IMR-90 (cell line): ENCODE data around the gene NDUFB3. TPM values are rescaled to one million over a fixed set of nuclear protein-coding genes. Genes with fewer than 3 reads are reported as not detected.
A peak's percentile ranks its signal among the peaks of the same experiment; 100 is the strongest.

Experiments
- ATAC-seq: fragments of 200-7000 bp; cut with Tn5 transposase; 2 replicates; pipeline ENCODE4 v1.9.1; 2020; ENCODE audit warnings: low read depth, mild to moderate bottlenecking, moderate library complexity
- BruUV-seq: library from RNA; stranded (reverse); fragments of 400-500 nt; replicated peaks from 2 replicates; lab custom pipeline; 2021; lab: Mats Ljungman, UMichigan
- CTCF ChIA-PET: fragments of 300-600 bp; formaldehyde crosslinking; extraction: SDS; loops from one replicate; lab custom pipeline; 2021; ENCODE audit warnings: antibody characterized with exemption; lab: Yijun Ruan, JAX
- POLR2A ChIA-PET: fragments of 300-600 bp; sonication (Branson Sonifier 250); formaldehyde crosslinking; loops from one replicate; lab custom pipeline; 2022; ENCODE audit warnings: antibody characterized with exemption; ENCODE audit not compliant: unreplicated experiment; lab: Charles Lee
- DNase-seq: peaks from one replicate; pipeline ENCODE4 v3.0.0; 2013
- H2AFZ ChIP-seq: replicated peaks from 2 replicates; pipeline ENCODE3; 2013; ENCODE audit warnings: low read length, mild to moderate bottlenecking; ENCODE audit not compliant: poor library complexity
- H2AK5ac ChIP-seq: 2 replicates; pipeline ENCODE4 v1.6.1; 2013; ENCODE audit warnings: low read depth, low read length, inconsistent platforms
- H2AK9ac ChIP-seq: replicated peaks from 2 replicates; pipeline ENCODE3; 2013; ENCODE audit warnings: mild to moderate bottlenecking, low read depth, low read length, moderate library complexity; ENCODE audit not compliant: poor library complexity
- H2BK120ac ChIP-seq: 2 replicates; pipeline ENCODE4 v1.6.1; 2013; ENCODE audit warnings: low read depth, low read length, inconsistent platforms
- H2BK15ac ChIP-seq: 3 replicates; pipeline ENCODE4 v1.6.1; 2013; ENCODE audit warnings: low read depth, low read length, inconsistent platforms
- H2BK20ac ChIP-seq: 2 replicates; pipeline ENCODE4 v1.6.1; 2013; ENCODE audit warnings: low read depth, mild to moderate bottlenecking, inconsistent platforms, low read length, moderate library complexity
- H2BK5ac ChIP-seq: 2 replicates; pipeline ENCODE4 v1.6.1; 2013; ENCODE audit warnings: mild to moderate bottlenecking, low read depth, low read length, inconsistent platforms; ENCODE audit not compliant: poor library complexity, severe bottlenecking
- H3K14ac ChIP-seq: replicated peaks from 2 replicates; pipeline ENCODE4 v1.6.1; 2013; ENCODE audit warnings: low read depth, low read length, inconsistent platforms
- H3K18ac ChIP-seq: 2 replicates; pipeline ENCODE4 v1.6.1; 2013; ENCODE audit warnings: low read depth, low read length, control low read depth
- H3K23ac ChIP-seq: 2 replicates; pipeline ENCODE4 v1.6.1; 2013; ENCODE audit warnings: low read depth, low read length, inconsistent platforms
- H3K27ac ChIP-seq: 2 replicates; pipeline ENCODE4 v1.5.1; 2013; ENCODE audit warnings: mild to moderate bottlenecking, control low read depth, low read length; ENCODE audit not compliant: insufficient read depth
- H3K27me3 ChIP-seq: 2 replicates; pipeline ENCODE4 v1.6.1; 2013; ENCODE audit warnings: low read length; ENCODE audit not compliant: control insufficient read depth, insufficient read depth
- H3K36me3 ChIP-seq: 2 replicates; pipeline ENCODE4 v1.6.1; 2013; ENCODE audit warnings: low read length, mixed read lengths; ENCODE audit not compliant: control insufficient read depth, insufficient read depth
- H3K4ac ChIP-seq: 2 replicates; pipeline ENCODE4 v1.6.1; 2013; ENCODE audit warnings: low read depth, low read length, inconsistent platforms
- H3K4me1 ChIP-seq: 2 replicates; pipeline ENCODE4 v1.6.1; 2013; ENCODE audit warnings: low read length, mixed read lengths; ENCODE audit not compliant: control insufficient read depth, insufficient read depth
- H3K4me2 ChIP-seq: 2 replicates; pipeline ENCODE4 v1.6.1; 2013; ENCODE audit warnings: low read depth, mild to moderate bottlenecking, control low read depth, low read length, moderate library complexity
- H3K4me3 ChIP-seq: 2 replicates; pipeline ENCODE4 v1.5.1; 2013; ENCODE audit warnings: low read depth, mild to moderate bottlenecking, control low read depth, low read length, moderate library complexity; ENCODE audit not compliant: insufficient read depth
- H3K56ac ChIP-seq: 2 replicates; pipeline ENCODE4 v1.6.1; 2013; ENCODE audit warnings: low read length, inconsistent platforms; ENCODE audit not compliant: insufficient read depth; ENCODE audit errors: extremely low read depth
- H3K79me1 ChIP-seq, 2 experiments: 2 replicates each; pipeline ENCODE4 v1.6.1; 2013; ENCODE audit warnings: low read length in 2 of 2, inconsistent platforms in 1 of 2, low read depth in 1 of 2
- H3K9ac ChIP-seq: 2 replicates; pipeline ENCODE4 v1.6.1; 2013; ENCODE audit warnings: low read depth, low read length, control low read depth
- H3K9me1 ChIP-seq: 2 replicates; pipeline ENCODE4 v1.6.1; 2013; ENCODE audit warnings: low read length, inconsistent platforms; ENCODE audit not compliant: insufficient read depth
- H3K9me3 ChIP-seq: 2 replicates; pipeline ENCODE4 v1.6.1; 2013; ENCODE audit warnings: low read length; ENCODE audit not compliant: control insufficient read depth, insufficient read depth
- H4K20me1 ChIP-seq: 2 replicates; pipeline ENCODE4 v1.6.1; 2013; ENCODE audit warnings: low read length, inconsistent platforms; ENCODE audit not compliant: insufficient read depth
- H4K5ac ChIP-seq: 2 replicates; pipeline ENCODE4 v1.6.1; 2013; ENCODE audit warnings: mild to moderate bottlenecking, low read depth, low read length, control low read depth
- H4K8ac ChIP-seq, 2 experiments: 2 replicates each; pipeline ENCODE4 v1.6.1; 2013; ENCODE audit warnings: low read depth in 2 of 2, low read length in 2 of 2, control low read depth in 1 of 2, inconsistent platforms in 1 of 2
- H4K91ac ChIP-seq: 2 replicates; pipeline ENCODE4 v1.6.1; 2013; ENCODE audit warnings: low read depth, low read length, inconsistent platforms; ENCODE audit not compliant: insufficient read depth
- CEBPB ChIP-seq: IDR thresholded peaks from 2 replicates; pipeline ENCODE4 v1.6.1; 2012; ENCODE audit warnings: low read depth, low read length, improper control_type of control experiment
- ELK1 ChIP-seq: fragments of 150-350 bp; IDR thresholded peaks from 2 replicates; pipeline ENCODE4 v1.6.1; 2016; ENCODE audit warnings: low read depth, mild to moderate bottlenecking, low read length, moderate library complexity, borderline replicate concordance
- FOS ChIP-seq: fragments of 150-350 bp; IDR thresholded peaks from 2 replicates; pipeline ENCODE4 v1.6.1; 2016; ENCODE audit warnings: low read depth, low read length
- MAFK ChIP-seq: IDR thresholded peaks from 2 replicates; pipeline ENCODE4 v1.6.1; 2012; ENCODE audit warnings: low read depth, low read length, improper control_type of control experiment
- MAZ ChIP-seq: IDR thresholded peaks from 2 replicates; pipeline ENCODE4 v1.6.1; 2012; ENCODE audit warnings: low read depth, mild to moderate bottlenecking, low read length, improper control_type of control experiment, moderate library complexity, borderline replicate concordance
- MXI1 ChIP-seq: IDR thresholded peaks from 2 replicates; pipeline ENCODE4 v1.6.1; 2012; ENCODE audit warnings: low read depth, mild to moderate bottlenecking, low read length, moderate library complexity, borderline replicate concordance
- NFE2L2 ChIP-seq: fragments of 150-350 bp; IDR thresholded peaks from 2 replicates; pipeline ENCODE4 v1.6.1; 2016; ENCODE audit warnings: low read depth, mild to moderate bottlenecking, low read length
- POLR2A ChIP-seq: IDR thresholded peaks from 2 replicates; pipeline ENCODE4 v1.6.1; 2012; ENCODE audit warnings: mild to moderate bottlenecking, low read depth, low read length
- SMC3 ChIP-seq: fragments of 150-350 bp; IDR thresholded peaks from 2 replicates; pipeline ENCODE4 v1.6.1; 2016; ENCODE audit warnings: low read depth, mild to moderate bottlenecking, antibody characterized with exemption, low read length, moderate library complexity
- WGBS, 2 experiments: methylation state at CpG; one replicate each; pipeline versions ENCODE4 v1.1.5 to v1.1.7; 2013; ENCODE audit warnings: missing lambda C conversion rate in 2 of 2; ENCODE audit not compliant: insufficient read length in 1 of 2; ENCODE audit errors: extremely low coverage in 2 of 2; 5-methylcytosine and 5-hydroxymethylcytosine counted together
- dilution Hi-C: fragments of 300-500 bp; cut with HindIII; formaldehyde crosslinking; loops from one replicate; pipeline ENCODE4 v1.14.3; 2018; ENCODE audit warnings: low sequenced_read_pairs; ENCODE audit not compliant: unreplicated experiment
- in situ Hi-C: fragments of 300-500 bp; cut with MboI; formaldehyde crosslinking; loops from 3 replicates; pipeline ENCODE4 v1.14.3; 2019; ENCODE audit warnings: low sequenced_read_pairs, inconsistent platforms, mixed read lengths
- intact Hi-C: fragments of 100-400 bp; cut with micrococcal nuclease; formaldehyde crosslinking; loops from 2 replicates; pipeline ENCODE4 v1.10.0; 2022
- polyA plus RNA-seq, 3 experiments: library from polyadenylated mRNA; depleted of rRNA; stranded (reverse); fragments of >200 nt; gene quantifications; 2 replicates each; pipeline ENCODE4 v1.2.3, GENCODE V29; 2012; ENCODE audit warnings: low replicate concordance in 1 of 3
- total RNA-seq: library from RNA; depleted of rRNA; stranded (reverse); fragments of >200 nt; gene quantifications from 2 replicates; pipeline ENCODE4 v1.2.3, GENCODE V29; 2012
- TF ChIP-seq, protein P1 (sequence below): fragments of 150-350 bp; IDR thresholded peaks from 2 replicates; pipeline ENCODE4 v1.6.1; 2017; ENCODE audit warnings: mild to moderate bottlenecking, antibody characterized with exemption, low read length, low read depth
- TF ChIP-seq, protein P2 (sequence below): conservative IDR thresholded peaks from 2 replicates; pipeline ENCODE4 v1.5.1; 2012; ENCODE audit warnings: mild to moderate bottlenecking, low read depth, low read length, improper control_type of control experiment

Gene NDUFB3
- total and polyA plus RNA-seq, 2 of the 4 experiments (the other 2 are of a cell fraction): 41.0 to 98.7 TPM

GRCh38 chr2:201130524-201131186 lies 58.9 kb downstream of the NDUFB3 start:
- in situ Hi-C loops (no loop called here), dilution Hi-C loops (no loop called here), intact Hi-C loops (no loop called here)
- 40% methylated on average over 2 of the region's 3 CpGs; no CpG with 5 or more reads in 1 of the 2 experiments for WGBS, 2 experiments
- peak overlapping the region; percentile 47 to 86; a peak in 3 of 4 replicates for H4K8ac ChIP-seq
- CTCF ChIA-PET: interaction anchor here (0.9 kb wide), 1 partner anchor 25 kb away, joined by 3 read pairs; no protein-coding TSS in a partner anchor
- peaks cover 25% of the 10 kb centered on the region for H3K4me1 ChIP-seq
- H3K27me3 ChIP-seq: no peaks in the 10 kb centered on the region
- no TSS peak for BruUV-seq
- H3K9me3 ChIP-seq: no peaks in the 10 kb centered on the region
- no peak overlapping the region for H3K9ac ChIP-seq
- peak overlapping the region; percentile 13 for H2AFZ ChIP-seq
- H3K18ac ChIP-seq: peak overlapping the region; percentile 75; the same call in 1 of the 2 replicates
- POLR2A ChIA-PET: no interaction called here
- TF ChIP-seq, protein P1, sequence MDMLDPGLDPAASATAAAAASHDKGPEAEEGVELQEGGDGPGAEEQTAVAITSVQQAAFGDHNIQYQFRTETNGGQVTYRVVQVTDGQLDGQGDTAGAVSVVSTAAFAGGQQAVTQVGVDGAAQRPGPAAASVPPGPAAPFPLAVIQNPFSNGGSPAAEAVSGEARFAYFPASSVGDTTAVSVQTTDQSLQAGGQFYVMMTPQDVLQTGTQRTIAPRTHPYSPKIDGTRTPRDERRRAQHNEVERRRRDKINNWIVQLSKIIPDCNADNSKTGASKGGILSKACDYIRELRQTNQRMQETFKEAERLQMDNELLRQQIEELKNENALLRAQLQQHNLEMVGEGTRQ: no peak
- TF ChIP-seq NFE2L2 (peak; percentile 22; the same call in 1 of the 2 replicates), CEBPB (peak; percentile 66), FOS (peak; percentile 75), MXI1 (no peak), POLR2A (no peak; the same call in 1 of the 2 replicates), MAZ (no peak), ELK1 (no peak), MAFK (no peak), SMC3 (no peak)
- TF ChIP-seq, protein P2, sequence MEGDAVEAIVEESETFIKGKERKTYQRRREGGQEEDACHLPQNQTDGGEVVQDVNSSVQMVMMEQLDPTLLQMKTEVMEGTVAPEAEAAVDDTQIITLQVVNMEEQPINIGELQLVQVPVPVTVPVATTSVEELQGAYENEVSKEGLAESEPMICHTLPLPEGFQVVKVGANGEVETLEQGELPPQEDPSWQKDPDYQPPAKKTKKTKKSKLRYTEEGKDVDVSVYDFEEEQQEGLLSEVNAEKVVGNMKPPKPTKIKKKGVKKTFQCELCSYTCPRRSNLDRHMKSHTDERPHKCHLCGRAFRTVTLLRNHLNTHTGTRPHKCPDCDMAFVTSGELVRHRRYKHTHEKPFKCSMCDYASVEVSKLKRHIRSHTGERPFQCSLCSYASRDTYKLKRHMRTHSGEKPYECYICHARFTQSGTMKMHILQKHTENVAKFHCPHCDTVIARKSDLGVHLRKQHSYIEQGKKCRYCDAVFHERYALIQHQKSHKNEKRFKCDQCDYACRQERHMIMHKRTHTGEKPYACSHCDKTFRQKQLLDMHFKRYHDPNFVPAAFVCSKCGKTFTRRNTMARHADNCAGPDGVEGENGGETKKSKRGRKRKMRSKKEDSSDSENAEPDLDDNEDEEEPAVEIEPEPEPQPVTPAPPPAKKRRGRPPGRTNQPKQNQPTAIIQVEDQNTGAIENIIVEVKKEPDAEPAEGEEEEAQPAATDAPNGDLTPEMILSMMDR: no peak
- peak overlapping the region; percentile 87 for H2AK9ac ChIP-seq
- H2BK15ac ChIP-seq: peak overlapping the region; percentile 88
- peak overlapping the region; percentile 74 for H3K27ac ChIP-seq
- H4K91ac ChIP-seq: peak overlapping the region; percentile 85
- H2BK120ac ChIP-seq: peak overlapping the region; percentile 92; the same call in 1 of the 2 replicates
- H3K79me1 ChIP-seq: peaks cover 39 to 67% of the 10 kb centered on the region in 2 experiments
- peak overlapping the region; percentile 70; the same call in 1 of the 2 replicates for H3K23ac ChIP-seq
- H3K4me3 ChIP-seq: no peak overlapping the region
- H3K14ac ChIP-seq: peak overlapping the region; percentile 89
- H3K4ac ChIP-seq: peak overlapping the region; percentile 90
- peak overlapping the region; percentile 37; the same call in 1 of the 2 replicates for H3K56ac ChIP-seq
- ATAC-seq (peak; percentile 31; the same call in 1 of the 2 replicates), DNase-seq (peak; percentile 91)
- peak overlapping the region; percentile 83; the same call in 1 of the 2 replicates for H2BK20ac ChIP-seq
- peaks cover 31% of the 10 kb centered on the region for H3K9me1 ChIP-seq
- peak overlapping the region; percentile 88 for H2BK5ac ChIP-seq
- peaks cover 7% of the 10 kb centered on the region; the same call in 1 of the 2 replicates for H4K20me1 ChIP-seq
- H4K5ac ChIP-seq: peak overlapping the region; percentile 53; the same call in 1 of the 2 replicates
- peak overlapping the region; percentile 93 for H2AK5ac ChIP-seq
- H3K4me2 ChIP-seq: peak overlapping the region; percentile 45; the same call in 1 of the 2 replicates
- peaks cover 9% of the 10 kb centered on the region for H3K36me3 ChIP-seq
